NCI-H345 treated with DMSO at 0.1 percent for 48 hours (cell line): ENCODE data around the gene MEAF6.

Source experiments
- DNase-seq: peaks from one replicate; lab custom pipeline; 2025; ENCODE audit not compliant: unreplicated experiment; lab: John Stamatoyannopoulos, UW

MEAF6 gene

GRCh38 chr1:37485902-37486679 lies 28.5 kb downstream of the MEAF6 start:
- DNase-seq = no peak

- no peak for DNase-seq
Measured at GRCh38 chr1:37484325-37485051, 30.1 kb downstream of the MEAF6 start.

GRCh38 chr1:37483785-37484184 lies 30.8 kb downstream of the MEAF6 start:
- no peak for DNase-seq

- no peak for DNase-seq
Measured at GRCh38 chr1:37482796-37483744, 31.5 kb downstream of the MEAF6 start.

- DNase-seq = no peak
Measured at GRCh38 chr1:37482004-37482785, 32.4 kb downstream of the MEAF6 start.

- DNase-seq = no peak
Measured at GRCh38 chr1:37481289-37482003, 33.1 kb downstream of the MEAF6 start.

- no peak for DNase-seq
Measured at GRCh38 chr1:37480581-37481288, 33.8 kb downstream of the MEAF6 start.

GRCh38 chr1:37480125-37480466 lies 34.5 kb downstream of the MEAF6 start:
- DNase-seq = no peak

GRCh38 chr1:37479255-37480124 lies 35.1 kb downstream of the MEAF6 start:
- DNase-seq = no peak

GRCh38 chr1:37478890-37479254 lies 35.7 kb downstream of the MEAF6 start:
- no peak for DNase-seq

- DNase-seq = no peak
Measured at GRCh38 chr1:37478451-37478881, 36.1 kb downstream of the MEAF6 start.

- DNase-seq = no peak
Measured at GRCh38 chr1:37477946-37478345, 36.6 kb downstream of the MEAF6 start.

- no peak for DNase-seq
Measured at GRCh38 chr1:37477198-37477931, 37.2 kb downstream of the MEAF6 start.

- no peak for DNase-seq
Measured at GRCh38 chr1:37476460-37477197, 37.9 kb downstream of the MEAF6 start.

GRCh38 chr1:37476087-37476452 lies 38.5 kb downstream of the MEAF6 start:
- DNase-seq = no peak

- DNase-seq = no peak
Measured at GRCh38 chr1:37475380-37476086, 39.0 kb downstream of the MEAF6 start.
